ENCODE measurements around the gene ATP8A2.
"Not testable (repeated sequence)": the region's sequence is repeated elsewhere in the genome, so short reads cannot be mapped to it uniquely, and the experiment has no call there.

ATP8A2 gene

DNA sequence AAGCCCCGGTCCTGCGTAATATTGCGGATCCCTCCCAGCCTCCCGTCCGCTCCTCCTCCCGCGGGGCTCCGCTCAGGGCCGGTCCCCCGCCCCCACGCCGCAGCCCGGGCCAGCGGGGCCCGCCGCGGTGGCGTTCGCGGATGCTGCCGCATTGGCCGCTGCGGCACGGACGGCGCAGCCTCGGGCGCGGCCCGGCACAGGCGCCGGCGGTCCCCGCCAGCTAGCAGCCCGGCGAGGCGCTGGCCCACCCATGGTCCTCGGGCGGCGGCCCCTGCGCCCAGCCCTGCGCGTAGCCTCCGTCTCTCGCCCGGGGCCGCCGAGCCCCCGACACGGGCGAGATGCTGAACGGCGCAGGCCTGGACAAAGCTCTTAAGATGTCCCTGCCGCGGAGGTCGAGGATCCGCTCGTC is at the start of gene ATP8A2:
Gene ATP8A2 (plus strand): TSS at position 100 of the 409 bp plus-strand sequence. CDS start 239 bp downstream, at position 339.
- DNase-seq (ENCODE audit: low spot score): peak; percentile 49

DNA sequence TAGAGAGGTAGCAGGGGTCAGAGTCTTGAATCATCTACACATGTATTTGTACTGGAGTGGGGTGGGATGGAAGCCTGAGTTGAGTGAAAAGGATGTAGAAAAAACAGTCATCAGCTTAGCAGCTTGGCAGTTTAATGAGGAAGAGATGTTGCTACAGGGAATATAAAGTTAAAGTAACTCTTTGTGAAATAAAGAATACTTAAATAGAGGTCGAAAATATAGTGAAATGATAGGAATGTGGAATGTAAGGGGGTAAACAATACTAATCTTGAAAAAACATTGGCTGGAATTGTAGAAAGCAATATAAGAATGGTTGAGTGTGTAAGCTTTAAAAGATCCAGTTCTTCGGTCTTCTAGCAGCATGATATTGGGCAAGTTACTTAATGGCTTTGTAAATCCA is 47.7 kb upstream of the ATP8A2 start:
- no peak for DNase-seq (ENCODE audit: low spot score)

DNA sequence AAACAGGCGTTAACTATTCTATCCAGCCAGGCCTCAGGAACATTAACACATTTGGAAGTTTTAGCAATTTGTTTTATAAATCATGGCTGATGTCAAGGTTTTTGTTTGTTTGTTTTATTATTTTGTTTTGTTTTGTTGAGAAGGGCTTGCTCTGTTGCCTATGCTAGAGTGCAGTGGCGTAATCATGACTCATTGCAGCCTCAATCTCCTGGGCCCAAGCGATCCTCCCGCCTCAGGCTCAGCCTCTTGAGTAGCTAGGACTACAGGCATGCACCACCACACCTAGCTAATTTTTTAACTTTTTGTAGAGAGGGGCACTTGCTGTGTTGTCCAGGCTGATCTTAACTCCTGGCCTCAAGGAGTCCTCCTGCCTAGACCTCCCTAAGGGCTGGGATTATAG is 42.1 kb upstream of the ATP8A2 start:
- no peak for DNase-seq (ENCODE audit: low spot score)

DNA sequence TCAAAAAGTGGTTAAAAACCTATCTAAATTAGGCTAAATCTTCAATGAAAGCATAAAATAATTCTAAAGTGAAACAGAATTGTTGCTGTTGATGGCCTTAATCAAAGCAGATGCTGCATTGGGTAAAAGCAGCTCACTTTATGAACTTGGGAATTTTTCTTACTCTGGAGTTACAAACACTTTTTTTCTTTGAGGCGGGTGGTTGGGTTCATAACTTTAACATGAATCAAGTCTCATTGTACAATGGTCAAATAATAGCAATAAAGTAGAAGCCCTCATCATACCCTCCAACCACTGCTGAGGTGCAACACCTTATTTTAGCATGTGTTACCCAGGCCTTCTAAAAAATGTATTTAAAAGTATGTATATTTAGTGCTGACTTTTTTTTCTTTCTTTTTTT is 41.2 kb upstream of the ATP8A2 start:
- no peak for DNase-seq (ENCODE audit: low spot score)

- DNase-seq (ENCODE audit: low spot score): no peak
These were observed 35.9 kb upstream of the ATP8A2 start for GRCh38 chr13:25335856-25336255.

GRCh38 chr13:25345576-25345975 is 26.2 kb upstream of the ATP8A2 start:
- no peak for DNase-seq (ENCODE audit: low spot score)

GRCh38 chr13:25347151-25347550 is 24.6 kb upstream of the ATP8A2 start:
- no peak for DNase-seq (ENCODE audit: low spot score)

DNA sequence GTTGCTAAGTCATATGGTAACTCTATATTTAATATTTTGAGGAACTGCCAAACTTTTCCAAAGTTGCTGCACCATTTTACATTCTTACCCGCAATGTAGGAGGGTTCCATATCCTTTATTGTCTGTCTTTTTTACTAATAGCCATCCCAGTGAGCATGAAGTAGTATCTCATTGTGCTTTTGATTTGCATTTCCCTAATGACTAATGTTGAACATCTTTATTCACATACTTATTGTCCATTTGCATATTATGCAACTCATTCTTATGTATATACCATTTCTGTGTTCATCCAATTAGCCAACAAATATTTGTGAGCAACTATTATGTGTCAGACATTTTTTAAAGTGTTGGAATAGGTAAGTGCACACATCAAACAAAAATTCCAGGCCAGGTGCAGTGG is 20.4 kb upstream of the ATP8A2 start:
- DNase-seq (ENCODE audit: low spot score): no peak

DNA sequence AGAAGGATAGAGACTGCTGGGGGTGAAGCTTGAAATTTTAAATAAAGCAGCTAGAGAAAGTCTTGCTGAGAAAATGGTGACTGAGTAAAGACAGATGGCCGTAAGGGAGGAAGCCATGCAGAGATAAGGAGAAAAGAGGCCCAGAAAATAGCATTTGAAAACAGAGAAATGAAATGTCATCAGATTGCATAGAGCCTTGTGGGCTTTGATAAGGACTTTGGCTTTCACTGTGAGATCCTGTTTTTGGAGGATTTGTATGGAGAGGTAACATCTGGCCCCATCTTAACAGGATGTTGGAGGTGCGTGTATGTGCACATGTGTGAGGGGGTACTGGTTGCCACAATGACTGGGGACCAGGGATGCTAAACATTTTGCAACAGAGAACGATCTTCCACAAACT is 19.5 kb upstream of the ATP8A2 start:
- DNase-seq (ENCODE audit: low spot score): no peak

DNA sequence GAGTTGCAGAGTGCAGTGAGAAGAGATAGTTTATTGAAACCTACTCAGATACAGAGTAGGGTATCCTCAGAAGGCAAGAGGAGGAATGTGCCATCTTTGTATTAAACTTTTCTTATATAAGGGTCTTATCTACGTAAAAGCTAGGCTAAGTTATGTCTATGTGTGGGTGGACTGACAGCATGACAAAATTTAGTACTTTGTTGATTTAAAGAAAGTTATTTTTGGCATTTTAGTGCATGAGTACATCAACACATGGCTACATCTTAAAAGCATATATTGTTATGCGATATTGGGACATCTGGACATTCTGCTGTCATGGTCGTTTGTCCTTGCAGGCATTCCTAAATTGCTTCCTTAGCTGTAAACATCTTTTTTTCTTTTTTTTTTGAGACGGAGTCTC is 19.0 kb upstream of the ATP8A2 start:
- DNase-seq (ENCODE audit: low spot score): no peak

DNA sequence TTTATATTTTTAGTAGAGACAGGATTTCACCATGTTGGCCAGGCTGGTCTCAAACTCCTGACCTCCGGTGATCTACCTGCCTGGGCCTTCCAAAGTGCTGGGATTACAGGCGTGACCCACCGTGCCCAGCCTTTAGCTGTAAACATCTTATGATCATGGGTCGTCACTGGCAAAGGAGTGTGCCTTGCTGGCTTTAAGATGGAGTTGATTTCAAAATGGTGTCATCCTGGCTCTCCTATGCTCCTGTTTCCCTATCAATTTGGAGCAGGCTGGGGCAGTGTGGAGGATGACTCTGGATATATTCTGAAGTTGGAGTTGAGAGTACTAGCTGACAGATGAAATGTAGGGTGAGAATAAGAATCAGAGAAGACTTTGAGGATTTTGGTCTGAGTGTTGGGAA is 18.4 kb upstream of the ATP8A2 start:
- DNase-seq (ENCODE audit: low spot score): no peak

DNA sequence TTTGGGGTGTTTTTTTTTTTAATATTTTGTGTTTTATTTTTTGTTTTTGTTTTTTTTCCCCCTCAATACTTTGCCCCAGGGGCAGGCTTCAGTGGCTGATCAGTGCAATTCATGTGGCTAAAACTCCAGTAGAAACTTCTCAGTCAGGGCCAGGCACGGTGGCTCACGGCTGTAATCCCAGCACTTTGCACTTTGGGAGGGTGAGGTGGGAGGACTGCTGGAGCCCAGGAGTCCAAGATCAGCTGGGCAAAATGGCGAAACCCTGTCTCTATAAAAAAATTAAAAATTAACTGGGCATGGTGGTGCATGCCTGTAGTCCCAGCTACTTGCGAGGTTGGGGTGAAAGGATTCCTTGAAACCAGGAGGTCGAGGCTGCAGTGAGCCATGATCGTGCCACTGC is 17.4 kb upstream of the ATP8A2 start:
- no peak for DNase-seq (ENCODE audit: low spot score)

GRCh38 chr13:25360443-25360842 is 11.3 kb upstream of the ATP8A2 start:
- not testable (repeated sequence) for DNase-seq (ENCODE audit: low spot score)

- DNase-seq (ENCODE audit: low spot score): no peak
These were observed 6.0 kb upstream of the ATP8A2 start for GRCh38 chr13:25365720-25366235.

DNA sequence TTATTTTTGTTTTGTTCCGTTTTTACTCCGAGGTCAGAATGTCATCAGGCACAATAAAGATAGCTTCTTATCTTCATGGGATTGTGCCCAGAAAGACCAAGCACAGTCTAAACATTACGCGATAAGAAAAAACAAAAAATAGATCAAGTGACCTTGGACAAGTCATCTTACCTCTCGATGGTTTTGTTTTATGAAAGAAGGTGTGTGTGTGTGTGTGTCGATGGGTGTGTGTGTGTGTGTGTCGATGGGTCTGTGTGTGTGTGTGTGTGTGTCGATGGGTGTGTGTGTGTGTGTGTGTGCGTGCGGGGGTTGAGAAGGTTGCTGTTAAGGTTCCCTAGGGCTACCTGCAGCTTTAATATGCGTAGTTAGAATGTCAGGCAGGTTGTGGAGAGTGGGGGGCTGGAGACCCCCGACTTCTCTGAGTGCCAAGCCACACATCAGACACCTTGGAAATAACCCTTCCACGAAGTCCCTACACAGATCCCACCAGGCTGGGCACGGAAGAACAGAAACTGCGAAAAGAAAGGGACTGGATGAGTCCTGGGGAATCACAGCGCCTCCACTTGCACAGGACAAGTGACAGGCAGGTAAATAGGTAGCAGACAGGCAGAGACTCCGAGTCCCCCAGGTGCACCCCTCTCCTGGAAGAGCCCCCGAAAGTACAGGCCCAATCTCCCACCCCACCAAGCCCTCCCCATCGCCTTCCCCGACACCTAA is 458 bp upstream of the ATP8A2 start:
- no peak for DNase-seq (ENCODE audit: low spot score)

- no peak for DNase-seq (ENCODE audit: low spot score)
These were observed 709 bp downstream of the ATP8A2 start for GRCh38 chr13:25372284-25373081.

DNA sequence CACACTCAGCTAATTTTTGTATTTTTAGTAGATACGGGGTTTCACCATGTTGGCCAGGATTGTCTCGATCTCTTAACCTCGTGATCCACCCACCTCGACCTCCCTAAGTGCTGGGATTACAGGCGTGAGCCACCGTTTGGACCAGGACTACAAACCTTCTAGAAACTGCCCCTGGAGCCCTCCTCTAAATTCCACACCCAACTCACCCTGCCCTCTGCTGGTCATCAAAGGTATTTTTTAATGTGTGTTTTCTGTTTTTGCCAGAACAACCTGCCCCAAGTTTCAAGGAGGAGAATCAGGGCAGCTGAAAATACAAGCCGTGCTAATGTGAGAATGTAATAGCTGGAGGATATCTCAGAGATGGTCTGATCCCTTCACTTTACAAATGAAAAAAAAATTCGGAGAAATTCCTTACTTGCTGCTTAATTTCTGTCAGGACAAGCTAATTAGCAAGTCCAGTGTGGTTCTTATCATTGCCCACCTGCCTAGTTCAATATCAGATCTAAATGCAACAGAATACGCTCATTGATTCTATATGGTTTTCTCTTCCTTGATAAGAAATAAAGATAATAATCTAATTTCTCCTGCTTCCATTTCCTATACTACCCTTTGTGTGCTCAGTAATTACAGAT is 4.1 kb downstream of the ATP8A2 start:
- peak; percentile 65 for DNase-seq (ENCODE audit: low spot score)

- no peak for DNase-seq (ENCODE audit: low spot score)
These were observed 5.6 kb downstream of the ATP8A2 start for GRCh38 chr13:25377244-25377962.

DNA sequence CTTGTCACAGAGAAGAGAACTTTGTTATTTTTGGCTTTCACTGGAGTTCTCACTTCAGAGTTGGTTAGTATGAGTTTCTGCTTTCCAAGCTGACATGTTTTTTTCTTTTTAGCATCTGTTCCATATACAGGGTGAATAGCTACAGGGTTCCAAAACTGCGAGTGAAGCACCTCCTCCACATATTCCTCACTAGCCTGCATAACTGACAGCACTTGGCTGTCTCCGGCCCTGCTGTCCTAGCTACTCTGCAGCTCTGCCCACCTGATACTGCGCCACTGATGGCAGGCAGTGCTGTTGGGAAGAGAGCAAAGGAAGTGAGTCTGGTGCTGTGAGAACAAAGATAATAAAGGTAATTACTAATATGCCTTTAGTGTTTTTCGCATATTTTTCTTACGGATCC is 6.8 kb downstream of the ATP8A2 start:
- DNase-seq (ENCODE audit: low spot score): no peak

- no peak for DNase-seq (ENCODE audit: low spot score)
These were observed 7.2 kb downstream of the ATP8A2 start for GRCh38 chr13:25379011-25379410.

DNA sequence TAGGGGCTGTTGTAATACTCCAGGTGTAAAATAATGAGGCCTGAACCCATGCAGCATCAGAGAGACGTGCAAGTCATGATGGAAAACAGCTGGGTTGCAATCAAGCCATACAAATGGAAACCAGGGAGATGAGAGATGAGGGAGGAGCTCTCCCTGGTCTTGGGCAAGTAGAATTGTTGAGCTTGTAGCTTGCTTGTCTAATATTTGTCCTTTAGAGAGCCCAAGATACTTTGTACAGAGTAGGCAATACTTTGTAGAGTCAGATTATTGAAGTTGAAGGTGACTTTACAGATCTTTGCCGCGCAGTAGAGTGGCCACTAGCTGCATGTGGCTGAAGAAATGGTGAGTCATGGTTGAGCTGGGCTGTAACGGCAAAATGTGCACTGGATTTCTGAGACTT is 8.3 kb downstream of the ATP8A2 start:
- no peak for DNase-seq (ENCODE audit: low spot score)

DNA sequence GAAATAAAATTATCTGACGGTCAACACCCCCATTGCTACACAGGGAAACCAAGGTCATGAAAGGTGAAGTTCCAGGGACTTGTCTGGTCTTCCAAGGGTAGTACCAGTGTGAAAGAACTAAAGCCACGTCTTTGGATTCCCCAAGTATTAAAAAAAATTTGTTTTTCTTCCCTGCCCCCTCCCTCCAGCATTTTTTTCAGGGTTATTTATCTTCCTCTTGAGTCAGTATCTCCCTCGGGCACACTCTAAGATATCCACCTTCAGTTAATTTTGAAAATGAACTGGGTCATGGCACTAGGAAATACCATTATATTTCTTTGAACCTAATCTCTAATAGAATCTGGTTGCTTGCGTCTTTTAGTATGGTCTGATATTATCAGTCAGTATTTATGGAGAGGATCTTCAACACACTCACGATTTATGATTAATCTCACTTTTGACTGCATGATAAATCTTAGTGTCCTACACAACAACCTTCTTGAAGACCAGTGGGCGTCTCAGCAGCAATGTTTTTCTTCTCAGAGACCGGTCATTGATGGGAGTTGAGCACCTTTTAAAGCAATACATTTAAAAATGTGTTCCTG is 9.1 kb downstream of the ATP8A2 start:
- DNase-seq (ENCODE audit: low spot score): no peak
